NB4 (cell line): ENCODE measurements around the gene MTHFS.

Source experiments
- CTCF ChIP-seq: IDR thresholded peaks from one replicate; pipeline ENCODE4 v1.5.1; 2012; ENCODE audit warnings: low read depth, low read length
- POLR2A ChIP-seq: IDR thresholded peaks from 2 replicates; pipeline ENCODE4 v1.6.1; 2011; ENCODE audit warnings: mild to moderate bottlenecking; ENCODE audit not compliant: insufficient read length; ENCODE audit errors: extremely low read depth

- no peak for TF ChIP-seq POLR2A
- no peak for TF ChIP-seq CTCF
Measured at GRCh38 chr15:79897380-79897678, 515 bp upstream of the MTHFS start.
